Measurements from ENCODE around the gene MT2A. TPM values are rescaled to one million over a fixed set of nuclear protein-coding genes. Genes with fewer than 3 reads are reported as not detected.
A peak's percentile ranks its signal among the peaks of the same experiment; 100 is the strongest.

The MT2A gene
- total and polyA plus RNA-seq, 2 of the 13 experiments (the other 11 are each of a cell fraction or from before 2014, with no cell fraction given), result 135 to 371 TPM

- no peaks in the 10 kb centered on the region for H4K20me1 ChIP-seq (ENCODE audit: insufficient read depth, low read length)
- H3K27me3 ChIP-seq (ENCODE audit: control insufficient read depth in 1 of 2, insufficient read depth in 2 of 2, low read length in 2 of 2), result no peaks in the 10 kb centered on the region; a peak in 1 of 5 replicates
- ChIA-PET POLR2A (interaction anchor here (0.7 to 5.3 kb wide), 12 partner anchors 16 to 395 kb away, joined by 3 to 83 read pairs (median 5); partner anchors contain the start of genes HERPUD1, MT1E, MT1F and MT1X), CTCF (ENCODE audit: low intra/inter-chr PET ratio, low total read pairs) (no interaction called here)
- H3K36me3 ChIP-seq (replicated peaks in 1 of 2; ENCODE audit: control insufficient read depth in 1 of 2, insufficient read depth in 2 of 2, low read length in 2 of 2), result no peaks in the 10 kb centered on the region
- H3K79me2 ChIP-seq (ENCODE audit: insufficient read depth, low read length), result no peaks in the 10 kb centered on the region
- peak overlapping the region; percentile 39 for H3K27ac ChIP-seq (ENCODE audit: extremely low read length, insufficient read depth, low read length)
- WGBS (ENCODE audit: low lambda C conversion rate), result 2% methylated on average over 20 of the region's 21 CpGs
- intact Hi-C loops (cut with micrococcal nuclease; ENCODE audit: unreplicated experiment), result loop anchor here (2.0 to 10.0 kb wide), 3 partner anchors 18 to 256 kb away; partner anchors contain the start of genes MT1B, MT1F and SLC12A3
- peak overlapping the region; percentile 75 to 84 (median 76) for H3K4me3 ChIP-seq (replicated peaks in 1 of 3; ENCODE audit: insufficient read depth in 1 of 3, low read depth in 2 of 3, low read length in 3 of 3)
- H3K9me3 ChIP-seq (ENCODE audit: low read length), result no peaks in the 10 kb centered on the region
- BruUV-seq (replicated peaks), result TSS peak; percentile 98
- H3K9ac ChIP-seq (ENCODE audit: insufficient read depth, low read depth, low read length), result peak overlapping the region; percentile 68
- in situ Hi-C loops (cut with HindIII; ENCODE audit: extremely low pct_ligation_motif_present, low pct_unique_long_range_greater_than_20kb), result no loop called here
- no peak for FAIRE-seq
- no peak for DNase-seq (ENCODE audit: low spot score)
- no peak overlapping the region for H2AFZ ChIP-seq (ENCODE audit: low read length)
- H3K4me1 ChIP-seq (ENCODE audit: insufficient read depth, low read length), result peaks cover 68% of the 10 kb centered on the region
- no peak for ATAC-seq
- peak overlapping the region; percentile 91 for H3K4me2 ChIP-seq (ENCODE audit: low read depth, low read length)
- TF ChIP-seq ZFP82 (CRISPR knock-in tag; IDR thresholded peaks at IDR 0.05; ENCODE audit: borderline replicate concordance) (no peak), ZNF563 (CRISPR knock-in tag; IDR thresholded peaks at IDR 0.05) (no peak), FUBP1 (CRISPR knock-in tag; IDR thresholded peaks at IDR 0.05; ENCODE audit: borderline replicate concordance) (no peak; the same call in 1 of the 2 replicates), ZBTB21 (CRISPR knock-in tag; IDR thresholded peaks at IDR 0.05) (0 out of 2 replicates have a peak, but pooled peaks have one; percentile 5), ZNF597 (CRISPR knock-in tag; IDR thresholded peaks at IDR 0.05) (no peak), MAFF (IDR thresholded peaks at IDR 0.05; ENCODE audit: low read depth, low read length) (no peak), SOX6 (IDR thresholded peaks at IDR 0.05) (no peak), SOX6 (CRISPR knock-in tag; IDR thresholded peaks at IDR 0.05) (no peak), ATRX (CRISPR knock-in tag; IDR thresholded peaks at IDR 0.05; ENCODE audit: borderline replicate concordance) (no peak), HNRNPL (IDR thresholded peaks at IDR 0.05; ENCODE audit: low read depth, low read length) (0 out of 2 replicates have a peak, but pooled peaks have one; percentile 55), HIC2 (CRISPR knock-in tag; IDR thresholded peaks at IDR 0.05; ENCODE audit: low read depth) (peak; percentile 47; the same call in 1 of the 2 replicates), ZNF552 (CRISPR knock-in tag; IDR thresholded peaks at IDR 0.05; ENCODE audit: borderline replicate concordance) (0 out of 2 replicates have a peak, but pooled peaks have one; percentile 43), CREB1 (IDR thresholded peaks at IDR 0.05) (no peak), CREB1 (CRISPR knock-in tag; IDR thresholded peaks at IDR 0.05) (no peak)
- TF ChIP-seq, protein P1, sequence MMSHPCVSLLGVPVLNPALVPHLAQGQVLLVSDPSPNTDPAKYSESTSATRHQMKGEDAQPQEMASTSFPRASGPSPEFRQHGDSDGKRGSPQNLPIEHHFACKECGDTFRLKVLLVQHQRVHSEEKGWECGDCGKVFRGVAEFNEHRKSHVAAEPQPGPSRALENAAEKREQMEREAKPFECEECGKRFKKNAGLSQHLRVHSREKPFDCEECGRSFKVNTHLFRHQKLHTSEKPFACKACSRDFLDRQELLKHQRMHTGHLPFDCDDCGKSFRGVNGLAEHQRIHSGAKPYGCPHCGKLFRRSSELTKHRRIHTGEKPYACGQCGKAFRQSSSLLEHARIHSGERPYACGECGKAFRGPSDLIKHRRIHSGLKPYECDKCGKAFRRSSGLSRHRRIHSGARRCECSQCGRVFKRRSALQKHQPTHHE (CRISPR knock-in tag; IDR thresholded peaks at IDR 0.05; ENCODE audit: borderline replicate concordance), result 0 out of 2 replicates have a peak, but pooled peaks have one; percentile 6
- TF ChIP-seq, protein P2, sequence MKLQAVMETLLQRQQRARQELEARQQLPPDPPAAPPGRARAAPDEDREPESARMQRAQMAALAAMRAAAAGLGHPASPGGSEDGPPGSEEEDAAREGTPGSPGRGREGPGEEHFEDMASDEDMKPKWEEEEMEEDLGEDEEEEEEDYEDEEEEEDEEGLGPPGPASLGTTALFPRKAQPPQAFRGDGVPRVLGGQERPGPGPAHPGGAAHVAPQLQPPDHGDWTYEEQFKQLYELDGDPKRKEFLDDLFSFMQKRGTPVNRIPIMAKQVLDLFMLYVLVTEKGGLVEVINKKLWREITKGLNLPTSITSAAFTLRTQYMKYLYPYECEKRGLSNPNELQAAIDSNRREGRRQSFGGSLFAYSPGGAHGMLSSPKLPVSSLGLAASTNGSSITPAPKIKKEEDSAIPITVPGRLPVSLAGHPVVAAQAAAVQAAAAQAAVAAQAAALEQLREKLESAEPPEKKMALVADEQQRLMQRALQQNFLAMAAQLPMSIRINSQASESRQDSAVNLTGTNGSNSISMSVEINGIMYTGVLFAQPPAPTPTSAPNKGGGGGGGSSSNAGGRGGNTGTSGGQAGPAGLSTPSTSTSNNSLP (IDR thresholded peaks at IDR 0.05; ENCODE audit: low read depth, low read length), result no peak
Measured at GRCh38 chr16:56608876-56609462, 585 bp downstream of the MT2A start.
